IPS-NIHi11 (cell line): ENCODE measurements around the gene HMGCS2.

Source experiments
- DNase-seq: peaks from one replicate; pipeline ENCODE4 v3.0.0; 2012; ENCODE audit warnings: mixed read lengths, low spot score

The HMGCS2 gene

GRCh38 chr1:119762953-119763352 lies 5.8 kb downstream of the HMGCS2 start:
- no peak for DNase-seq

DNA sequence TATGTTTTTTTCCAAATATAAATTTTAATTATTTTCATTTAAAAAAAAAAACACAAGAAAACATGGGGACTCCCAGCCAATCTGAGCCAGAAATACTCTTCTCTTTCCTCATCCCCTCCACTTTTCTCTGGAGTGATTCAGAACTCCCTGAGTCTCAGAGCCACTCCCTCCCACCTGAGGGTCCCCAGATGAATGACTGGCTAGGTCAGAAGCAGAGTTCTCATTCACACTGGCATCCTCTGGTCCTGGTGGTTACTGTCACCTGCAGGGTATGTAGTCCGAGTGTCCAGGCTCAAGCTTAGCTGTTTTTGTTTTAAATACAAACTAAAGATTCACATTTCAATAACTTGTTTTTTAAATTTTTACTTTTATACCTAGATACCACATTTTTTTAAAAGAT lies 6.3 kb downstream of the HMGCS2 start:
- no peak for DNase-seq

GRCh38 chr1:119758584-119758983 lies 10.1 kb downstream of the HMGCS2 start:
- no peak for DNase-seq

GRCh38 chr1:119752592-119752991 lies 16.1 kb downstream of the HMGCS2 start:
- DNase-seq: no peak

GRCh38 chr1:119748040-119748439 lies 20.7 kb downstream of the HMGCS2 start:
- DNase-seq: no peak

DNA sequence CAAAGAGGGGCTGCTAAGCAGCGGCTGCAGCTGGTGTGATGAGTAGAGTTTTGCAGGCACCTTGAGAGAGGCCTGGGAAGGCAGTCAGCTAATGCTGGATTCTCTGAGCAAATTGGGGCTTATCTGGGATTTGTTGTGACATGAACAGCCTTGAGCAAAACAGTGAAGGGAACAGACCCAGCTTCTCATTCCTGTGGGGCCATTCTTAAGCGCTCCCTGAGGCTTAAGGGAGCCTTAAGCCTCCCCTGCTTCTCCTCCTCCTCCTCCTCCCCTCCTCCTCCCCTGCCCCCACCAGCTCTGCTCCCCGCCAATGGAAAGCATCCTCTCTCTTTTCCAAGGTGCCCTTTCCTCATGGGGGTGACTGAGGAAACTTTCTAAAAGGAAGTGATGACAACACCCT lies 21.3 kb downstream of the HMGCS2 start:
- DNase-seq: no peak

GRCh38 chr1:119745034-119745433 lies 23.7 kb downstream of the HMGCS2 start:
- no peak for DNase-seq

- DNase-seq: no peak
Observed at GRCh38 chr1:119744598-119744942, 24.1 kb downstream of the HMGCS2 start.

DNA sequence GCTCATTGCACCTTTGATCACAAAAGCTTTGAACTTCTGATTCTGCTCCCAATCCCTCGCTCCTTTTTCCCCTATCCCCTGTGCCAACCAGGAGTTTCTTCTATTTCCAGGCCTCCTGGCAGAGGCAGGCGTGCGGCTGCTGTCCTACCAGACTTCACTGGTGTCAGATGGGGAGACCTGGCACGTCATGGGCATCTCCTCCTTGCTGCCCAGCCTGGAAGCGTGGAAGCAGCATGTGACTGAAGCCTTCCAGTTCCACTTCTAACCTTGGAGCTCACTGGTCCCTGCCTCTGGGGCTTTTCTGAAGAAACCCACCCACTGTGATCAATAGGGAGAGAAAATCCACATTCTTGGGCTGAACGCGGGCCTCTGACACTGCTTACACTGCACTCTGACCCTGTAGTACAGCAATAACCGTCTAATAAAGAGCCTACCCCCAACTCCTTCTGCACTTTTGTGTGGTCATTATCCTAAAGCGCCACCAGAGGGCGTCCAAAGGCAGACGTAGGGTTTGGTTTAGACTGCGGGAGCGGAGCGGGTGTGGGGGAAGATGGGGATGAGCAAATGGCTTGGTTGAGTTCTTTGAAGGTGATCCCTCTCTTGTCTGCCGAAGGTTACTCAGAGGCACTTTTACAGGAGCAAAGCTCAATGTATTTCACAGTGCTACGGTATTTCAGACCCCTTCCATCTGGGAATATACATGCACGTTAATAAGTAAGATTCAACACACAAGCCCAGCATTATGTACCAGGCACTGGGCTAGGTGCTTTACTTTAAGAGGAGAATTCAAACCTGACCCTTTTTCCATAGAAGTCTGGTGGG lies 24.7 kb downstream of the HMGCS2 start:
- peak; percentile 83 for DNase-seq

DNA sequence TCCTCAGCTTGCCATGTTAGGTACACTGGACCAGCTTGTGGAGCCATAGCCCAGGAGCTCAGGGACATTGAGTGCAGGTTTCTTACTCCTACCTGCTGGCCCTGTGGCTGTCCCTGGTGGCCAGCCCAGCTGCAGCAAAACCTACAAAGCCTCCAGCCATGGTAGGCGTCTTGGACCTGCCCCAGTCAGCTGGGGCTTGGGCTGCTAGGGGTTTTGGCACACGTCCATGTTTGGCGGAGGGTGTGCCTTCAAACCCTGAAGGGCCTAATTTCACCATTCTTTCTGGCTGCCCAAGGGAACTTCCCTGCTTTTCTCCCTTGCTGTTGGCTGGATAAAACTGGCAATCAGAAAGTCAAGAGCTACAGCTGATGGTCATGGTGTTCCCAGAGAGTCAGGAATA lies 25.4 kb downstream of the HMGCS2 start:
- DNase-seq: no peak

DNA sequence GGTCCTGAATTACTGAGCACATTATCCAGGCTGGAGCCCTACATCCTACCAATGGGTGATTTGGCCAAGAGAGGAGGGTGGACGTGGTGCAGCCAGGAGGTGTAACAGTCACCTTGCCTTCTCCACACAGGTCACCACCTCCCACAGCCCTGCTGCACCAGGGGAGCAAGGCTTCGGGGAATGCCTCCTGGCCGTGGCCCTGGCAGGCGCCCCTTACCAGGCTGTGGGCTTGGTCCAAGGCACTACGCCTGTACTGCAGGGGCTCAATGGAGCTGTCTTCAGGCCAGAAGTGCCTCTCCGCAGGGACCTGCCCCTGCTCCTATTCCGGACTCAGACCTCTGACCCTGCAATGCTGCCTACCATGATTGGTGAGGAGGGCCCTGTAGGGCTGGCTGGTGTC lies 26.0 kb downstream of the HMGCS2 start:
- no peak for DNase-seq

DNA sequence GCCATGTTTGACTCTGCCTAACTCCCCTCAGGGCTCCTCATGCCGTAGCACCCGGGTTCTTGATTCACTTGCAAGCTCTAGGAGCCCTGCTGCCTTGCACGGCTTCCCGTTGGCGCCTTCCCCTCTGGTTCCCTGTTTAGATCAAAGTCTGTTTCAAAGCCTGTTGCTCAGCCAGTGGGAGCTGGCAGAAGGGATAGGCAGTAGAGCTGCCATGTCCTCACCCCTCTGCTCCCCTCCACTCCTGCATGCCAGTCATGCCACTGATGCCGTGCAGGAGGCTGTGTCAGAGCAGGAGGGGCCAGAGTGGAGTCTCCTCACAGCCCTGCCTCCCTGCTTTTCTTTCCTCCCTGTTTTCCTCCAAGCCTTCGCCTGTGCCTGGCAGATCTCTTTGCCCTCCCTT lies 26.5 kb downstream of the HMGCS2 start:
- no peak for DNase-seq

DNA sequence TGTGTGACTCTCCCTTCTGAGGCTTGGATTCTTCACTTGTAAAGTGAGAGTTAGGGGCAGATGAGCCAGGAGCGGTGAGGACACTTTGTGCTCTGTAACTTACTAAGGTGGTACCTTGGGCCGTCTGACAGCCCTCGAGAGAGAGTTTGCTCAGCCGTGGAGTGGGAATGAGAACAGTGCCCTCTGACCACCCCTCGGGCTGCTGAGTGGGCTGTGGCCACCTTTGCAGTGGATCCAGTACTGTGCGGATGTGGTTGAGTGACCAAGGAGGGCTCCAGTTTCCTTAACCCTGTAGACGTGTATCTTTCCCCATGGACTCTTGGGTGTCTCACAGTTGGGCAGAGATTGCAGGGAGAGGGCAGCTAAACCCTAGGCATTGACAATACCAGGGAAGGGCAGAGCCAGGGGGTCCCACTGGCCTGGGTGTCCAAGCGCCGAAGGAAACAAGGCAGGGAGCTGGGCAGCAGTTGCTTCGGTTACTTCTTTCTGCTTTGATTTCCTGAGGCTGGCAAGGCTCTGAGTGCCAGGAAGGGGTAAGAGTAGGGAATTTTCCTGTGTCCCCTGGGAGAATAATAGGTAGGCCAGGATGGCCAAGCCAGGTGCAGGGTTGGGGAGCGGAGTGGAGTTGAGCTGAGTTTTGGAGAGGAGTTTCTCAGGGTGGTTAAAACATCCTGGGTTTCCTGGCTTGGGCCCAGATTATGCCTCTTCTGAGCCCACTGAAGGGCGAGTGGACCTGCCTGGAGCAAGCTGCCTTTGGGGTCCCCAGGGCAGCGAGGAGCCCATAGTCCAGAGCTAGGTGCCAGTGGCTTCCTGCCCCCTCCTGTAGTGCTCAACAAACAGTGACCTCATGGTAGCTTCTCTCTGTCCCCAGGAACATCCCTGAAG lies 27.6 kb downstream of the HMGCS2 start:
- no peak for DNase-seq

DNA sequence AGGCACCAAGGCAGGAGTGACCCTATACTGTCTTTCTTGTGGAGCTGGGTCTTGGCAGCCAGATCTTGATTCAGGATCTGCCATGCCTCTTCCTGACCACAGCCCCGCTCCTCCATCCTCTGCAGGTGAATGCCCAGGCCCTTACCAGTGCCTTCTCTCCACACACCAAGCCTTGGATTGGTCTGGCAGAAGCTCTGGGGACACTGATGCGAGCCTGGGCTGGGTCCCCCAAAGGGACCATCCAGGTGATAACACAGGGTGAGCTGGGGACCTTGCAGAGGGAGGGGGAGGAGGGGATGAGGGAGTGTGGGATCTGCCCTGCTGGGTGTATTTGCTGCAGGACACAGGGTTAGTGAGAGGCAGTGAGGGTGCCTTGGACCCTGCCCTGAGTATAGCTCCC lies 28.4 kb downstream of the HMGCS2 start:
- no peak for DNase-seq

GRCh38 chr1:119739150-119739549 lies 29.6 kb downstream of the HMGCS2 start:
- no peak for DNase-seq

GRCh38 chr1:119738100-119738720 lies 30.5 kb downstream of the HMGCS2 start:
- no peak for DNase-seq

DNA sequence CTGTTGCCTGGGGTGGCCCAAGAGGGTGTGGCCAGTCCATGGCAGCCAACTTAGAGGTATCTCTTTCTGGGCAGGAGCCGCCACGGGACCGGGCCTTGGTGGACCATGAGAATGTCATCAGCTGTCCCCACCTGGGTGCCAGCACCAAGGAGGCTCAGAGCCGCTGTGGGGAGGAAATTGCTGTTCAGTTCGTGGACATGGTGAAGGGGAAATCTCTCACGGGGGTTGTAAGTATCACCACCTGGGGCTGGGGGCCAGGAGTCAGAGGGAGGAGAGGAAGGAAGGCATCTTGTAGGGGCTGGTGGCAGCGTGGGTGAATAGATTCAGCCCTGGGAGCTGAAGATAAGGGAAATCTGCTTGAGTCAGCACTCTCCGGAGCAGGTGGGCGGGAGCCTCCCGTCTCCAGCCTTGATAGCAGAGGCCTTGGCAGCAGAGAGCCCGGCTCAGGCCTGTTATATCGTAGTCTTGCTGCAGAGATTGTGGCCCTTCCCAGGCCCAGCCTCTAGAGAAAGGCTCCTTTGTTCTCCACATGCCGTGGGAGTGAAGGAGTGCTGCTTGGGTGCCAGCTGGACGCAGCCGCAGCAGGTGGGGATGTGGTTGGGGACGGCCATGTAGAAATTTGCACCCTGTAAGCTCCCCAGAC lies 31.5 kb downstream of the HMGCS2 start:
- DNase-seq: no peak

DNA sequence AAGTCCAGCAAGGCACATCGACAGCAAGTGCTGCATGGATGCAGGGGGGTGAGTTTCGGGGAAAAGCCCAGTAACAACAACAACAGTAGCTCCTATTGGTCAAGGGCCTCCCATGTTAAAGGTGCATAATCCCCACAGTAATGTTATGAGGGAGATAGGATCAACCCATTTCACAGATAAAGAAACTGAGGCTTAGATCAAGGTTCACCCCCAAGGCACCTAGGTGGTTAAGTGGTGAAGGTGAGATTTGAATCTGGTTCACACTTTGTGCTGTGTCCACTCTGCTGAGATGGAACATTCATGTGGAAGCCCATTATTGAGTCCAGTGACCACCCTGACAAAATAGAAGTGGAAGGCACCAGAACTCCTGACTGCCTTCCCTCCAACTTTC lies 32.1 kb downstream of the HMGCS2 start:
- no peak for DNase-seq

DNA sequence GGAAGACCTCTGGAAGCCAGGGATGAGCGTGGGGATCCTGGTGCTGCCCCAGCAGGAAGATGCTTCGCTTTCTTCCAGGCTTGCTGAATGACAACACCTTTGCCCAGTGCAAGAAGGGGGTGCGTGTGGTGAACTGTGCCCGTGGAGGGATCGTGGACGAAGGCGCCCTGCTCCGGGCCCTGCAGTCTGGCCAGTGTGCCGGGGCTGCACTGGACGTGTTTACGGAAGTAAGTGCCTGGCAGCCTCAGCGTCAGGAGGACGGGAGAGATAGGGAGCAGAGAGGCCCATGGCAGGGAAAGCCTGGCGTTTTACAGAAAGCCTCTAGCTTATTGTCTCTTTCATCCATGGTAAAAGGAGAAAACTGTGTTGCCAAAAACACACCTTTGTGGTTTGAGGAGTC lies 33.5 kb downstream of the HMGCS2 start:
- no peak for DNase-seq

DNA sequence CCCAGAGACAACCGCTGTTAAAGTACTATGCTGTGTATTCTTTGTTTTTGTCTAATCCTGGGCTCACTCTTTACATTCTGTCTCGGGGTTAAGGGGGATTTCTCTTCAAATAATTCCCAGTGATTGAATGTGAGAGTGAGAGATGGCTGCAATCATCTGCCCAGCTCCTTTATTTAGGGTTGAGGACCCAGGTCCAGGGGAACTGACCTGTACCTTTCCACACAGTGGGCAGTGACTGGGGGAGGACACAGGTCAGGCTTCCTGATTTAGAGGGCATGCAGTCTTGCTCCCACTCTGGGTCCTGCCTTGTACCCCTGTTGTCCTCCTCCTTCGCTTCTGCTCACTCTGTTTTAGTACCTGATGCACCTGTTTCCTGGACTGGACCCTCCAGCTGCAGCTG lies 35.0 kb downstream of the HMGCS2 start:
- DNase-seq: no peak

DNA sequence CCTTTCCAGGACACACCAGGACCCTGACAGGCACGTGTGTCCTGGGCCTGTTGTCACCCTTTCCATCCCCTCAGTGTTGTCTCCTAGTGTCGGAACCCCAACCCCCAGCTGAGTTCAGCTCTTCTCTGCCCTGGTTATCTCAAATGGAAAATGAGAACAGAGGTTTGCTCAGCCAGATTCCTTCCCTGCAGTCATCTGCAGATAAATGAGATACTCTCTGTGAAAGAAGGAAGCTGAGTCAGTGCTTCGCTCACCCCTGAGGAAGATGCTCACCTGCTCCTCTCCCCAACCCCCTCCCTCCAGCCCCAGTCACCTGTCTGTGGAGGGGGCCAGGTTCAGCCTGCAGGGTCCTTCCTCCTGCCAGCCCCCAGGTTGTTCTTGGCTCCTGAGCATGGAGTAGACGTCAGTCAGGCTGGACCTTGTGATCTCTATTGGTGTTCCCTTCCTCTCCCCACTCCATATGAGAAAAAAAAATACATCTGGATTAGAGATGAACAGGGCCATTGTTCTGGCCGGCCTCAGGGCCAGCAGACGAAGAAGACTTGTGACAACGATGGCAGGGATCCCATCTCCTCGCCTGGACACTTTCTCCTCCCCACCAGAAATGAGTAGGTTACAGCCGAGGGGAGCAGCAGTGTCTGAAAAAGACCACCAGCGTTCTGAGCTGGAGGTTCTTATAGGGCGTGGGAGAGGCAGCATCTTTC lies 36.1 kb downstream of the HMGCS2 start:
- no peak for DNase-seq
